T-helper 9 cell (primary cell): Measurements from ENCODE around the gene ATOX1.

Experiments used
- DNase-seq: peaks from one replicate; pipeline ENCODE4 v3.0.0-alpha.2; 2020

The ATOX1 gene

GRCh38 chr5:151770383-151771258, 12.2 kb upstream of the ATOX1 start:
- DNase-seq = peak; percentile 34

- no peak for DNase-seq
Observed at GRCh38 chr5:151766975-151767374, 8.5 kb upstream of the ATOX1 start.

GRCh38 chr5:151764801-151765200, 6.4 kb upstream of the ATOX1 start:
- no peak for DNase-seq

GRCh38 chr5:151758141-151758429, 346 bp downstream of the ATOX1 start:
- DNase-seq = no peak

GRCh38 chr5:151757233-151758140, 944 bp downstream of the ATOX1 start:
- peak; percentile 11 for DNase-seq

GRCh38 chr5:151755383-151755782, 3.0 kb downstream of the ATOX1 start:
- no peak for DNase-seq

- no peak for DNase-seq
Observed at GRCh38 chr5:151751593-151751992, 6.8 kb downstream of the ATOX1 start.

GRCh38 chr5:151751091-151751490, 7.3 kb downstream of the ATOX1 start:
- no peak for DNase-seq

GRCh38 chr5:151750121-151750520, 8.3 kb downstream of the ATOX1 start:
- DNase-seq = no peak

- peak; percentile 31 for DNase-seq
Observed at GRCh38 chr5:151745071-151745705, 13.2 kb downstream of the ATOX1 start.

- no peak for DNase-seq
Observed at GRCh38 chr5:151743530-151743929, 14.9 kb downstream of the ATOX1 start.

GRCh38 chr5:151742870-151743294, 15.5 kb downstream of the ATOX1 start:
- no peak for DNase-seq

GRCh38 chr5:151741678-151742423, 16.6 kb downstream of the ATOX1 start:
- DNase-seq = no peak

- DNase-seq = no peak
Observed at GRCh38 chr5:151740958-151741373, 17.5 kb downstream of the ATOX1 start.

GRCh38 chr5:151740336-151740942, 18.0 kb downstream of the ATOX1 start:
- peak; percentile 13 for DNase-seq

- no peak for DNase-seq
Observed at GRCh38 chr5:151739939-151740335, 18.5 kb downstream of the ATOX1 start.

GRCh38 chr5:151739395-151739794, 19.0 kb downstream of the ATOX1 start:
- no peak for DNase-seq

GRCh38 chr5:151738125-151738848, 20.1 kb downstream of the ATOX1 start:
- DNase-seq = no peak

- no peak for DNase-seq
Observed at GRCh38 chr5:151737431-151737830, 21.0 kb downstream of the ATOX1 start.

GRCh38 chr5:151735646-151736045, 22.8 kb downstream of the ATOX1 start:
- DNase-seq = no peak

- no peak for DNase-seq
Observed at GRCh38 chr5:151734064-151734408, 24.4 kb downstream of the ATOX1 start.
